A673 (cell line): ENCODE measurements around the gene PPM1M. TPM values are rescaled to one million over a fixed set of nuclear protein-coding genes. Genes with fewer than 3 reads are reported as not detected.

Source experiments
- BruUV-seq: library from RNA; stranded (reverse); fragments of 400-500 nt; replicated peaks from 2 replicates; lab custom pipeline; 2021; lab: Mats Ljungman, UMichigan
- CTCF ChIA-PET: fragments of 300-600 bp; sonication (Branson Sonifier 250); formaldehyde crosslinking; loops from one replicate; lab custom pipeline; 2022; ENCODE audit warnings: antibody characterized with exemption; lab: Charles Lee
- POLR2A ChIA-PET: fragments of 300-600 bp; sonication (Branson Sonifier 250); formaldehyde crosslinking; loops from one replicate; lab custom pipeline; 2022; ENCODE audit warnings: antibody characterized with exemption; ENCODE audit not compliant: low non-redundant PET; lab: Charles Lee
- DNase-seq: peaks from one replicate; pipeline ENCODE4 v3.0.0-alpha.2; 2015; ENCODE audit warnings: low spot score
- H3K27ac ChIP-seq: fragments of 200-600 bp; sonication (generic); 2 replicates; pipeline ENCODE4 v1.5.1; 2016; ENCODE audit warnings: mixed run types, low read depth, mild to moderate bottlenecking, mixed read lengths, antibody characterized with exemption, low read length; ENCODE audit not compliant: poor library complexity, severe bottlenecking
- H3K27me3 ChIP-seq: fragments of 200-600 bp; sonication (generic); replicated peaks from 2 replicates; pipeline ENCODE4 v1.6.1; 2017; ENCODE audit warnings: mixed run types, low read depth, mild to moderate bottlenecking, mixed read lengths, antibody characterized with exemption, low read length; ENCODE audit not compliant: insufficient read depth, poor library complexity
- H3K36me3 ChIP-seq: fragments of 200-600 bp; sonication (generic); 2 replicates; pipeline ENCODE4 v1.6.1; 2016; ENCODE audit warnings: mixed run types, mild to moderate bottlenecking, mixed read lengths, antibody characterized with exemption, low read length; ENCODE audit not compliant: insufficient read depth, poor library complexity, severe bottlenecking
- H3K4me1 ChIP-seq: fragments of 200-600 bp; sonication (generic); 2 replicates; pipeline ENCODE4 v1.6.1; 2017; ENCODE audit warnings: mixed run types, mild to moderate bottlenecking, mixed read lengths, antibody characterized with exemption, low read length; ENCODE audit not compliant: insufficient read depth, poor library complexity, severe bottlenecking
- H3K4me3 ChIP-seq: fragments of 200-600 bp; sonication (generic); 2 replicates; pipeline ENCODE4 v1.5.1; 2016; ENCODE audit warnings: low read depth, mixed run types, mild to moderate bottlenecking, mixed read lengths, low read length; ENCODE audit not compliant: poor library complexity, severe bottlenecking
- H3K9me3 ChIP-seq: fragments of 200-600 bp; sonication (generic); 2 replicates; pipeline ENCODE4 v1.6.1; 2016; ENCODE audit warnings: mixed run types, low read depth, mild to moderate bottlenecking, mixed read lengths, antibody characterized with exemption, low read length; ENCODE audit not compliant: poor library complexity, severe bottlenecking
- EZH2 ChIP-seq: fragments of 200-600 bp; sonication (generic); IDR thresholded peaks from 2 replicates; pipeline ENCODE4 v1.6.1; 2017; ENCODE audit warnings: borderline replicate concordance, low read depth, mild to moderate bottlenecking, mixed read lengths, antibody characterized with exemption, low read length; ENCODE audit not compliant: poor library complexity, severe bottlenecking
- intact Hi-C: fragments of 100-400 bp; cut with micrococcal nuclease; formaldehyde crosslinking; loops from one replicate; pipeline ENCODE4 v1.10.0; 2022; ENCODE audit not compliant: unreplicated experiment
- total RNA-seq: library from RNA; stranded (reverse); gene quantifications from 2 replicates; pipeline ENCODE4 v1.2.3, GENCODE V29; 2021
- TF ChIP-seq, protein P1 (sequence below): fragments of 300-800, 200-600 bp; sonication (generic); conservative IDR thresholded peaks from 2 replicates; pipeline ENCODE4 v1.5.1; 2017; ENCODE audit warnings: low read depth, mild to moderate bottlenecking, antibody characterized with exemption, low read length, moderate library complexity, mixed read lengths

Gene PPM1M
- total RNA-seq, 1 experiment from 2014 or later: 3.6 TPM

DNA sequence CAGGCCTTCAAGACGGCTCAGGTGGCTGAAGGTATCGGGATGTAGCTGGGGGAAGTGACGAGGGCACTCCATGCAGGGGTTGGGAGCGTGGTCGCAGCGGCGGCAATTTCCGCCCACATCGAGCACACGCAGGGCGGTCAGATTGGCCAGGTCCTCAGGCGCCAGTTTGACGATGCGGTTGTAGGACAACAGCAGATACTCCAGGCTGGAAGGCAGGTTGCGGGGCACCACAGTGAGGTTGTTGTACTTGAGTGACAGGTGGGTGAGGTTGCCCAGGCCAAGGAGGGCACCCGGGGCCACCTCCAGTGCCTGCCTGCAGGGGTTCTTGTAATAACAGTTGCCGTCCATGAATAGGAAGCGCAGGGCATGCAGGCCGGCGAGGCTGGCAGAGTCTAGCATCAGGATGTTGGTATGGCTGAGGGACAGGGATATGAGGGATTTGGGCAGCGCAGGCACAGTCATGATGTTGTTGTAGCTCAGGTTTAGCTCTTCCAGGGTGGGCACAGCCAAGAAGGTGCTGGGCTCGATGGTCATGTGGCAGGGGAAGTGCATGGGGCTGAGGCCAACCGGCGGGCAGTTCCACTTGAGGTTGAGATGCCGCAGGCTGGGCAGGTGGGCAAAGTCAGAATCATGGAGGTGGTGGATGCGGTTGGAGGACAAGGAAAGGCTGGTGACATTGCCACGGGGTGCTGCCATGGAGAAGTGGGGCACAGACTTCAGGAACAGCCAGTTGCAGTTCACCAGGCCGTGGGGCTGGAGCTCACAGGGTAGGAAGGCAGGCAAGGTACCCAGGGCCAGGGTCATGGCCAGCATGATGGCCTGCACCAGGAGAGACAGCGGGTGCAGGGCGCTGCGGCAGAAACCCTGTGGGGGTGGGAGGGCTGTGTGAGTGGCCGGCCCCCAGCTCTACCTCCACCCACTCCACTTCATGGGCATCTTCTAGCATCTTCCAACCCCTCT is 21.8 kb upstream of the PPM1M start:
- ChIA-PET POLR2A (no interaction called here), CTCF (no interaction called here)
- no TSS peak for BruUV-seq
- TF ChIP-seq, protein P1, sequence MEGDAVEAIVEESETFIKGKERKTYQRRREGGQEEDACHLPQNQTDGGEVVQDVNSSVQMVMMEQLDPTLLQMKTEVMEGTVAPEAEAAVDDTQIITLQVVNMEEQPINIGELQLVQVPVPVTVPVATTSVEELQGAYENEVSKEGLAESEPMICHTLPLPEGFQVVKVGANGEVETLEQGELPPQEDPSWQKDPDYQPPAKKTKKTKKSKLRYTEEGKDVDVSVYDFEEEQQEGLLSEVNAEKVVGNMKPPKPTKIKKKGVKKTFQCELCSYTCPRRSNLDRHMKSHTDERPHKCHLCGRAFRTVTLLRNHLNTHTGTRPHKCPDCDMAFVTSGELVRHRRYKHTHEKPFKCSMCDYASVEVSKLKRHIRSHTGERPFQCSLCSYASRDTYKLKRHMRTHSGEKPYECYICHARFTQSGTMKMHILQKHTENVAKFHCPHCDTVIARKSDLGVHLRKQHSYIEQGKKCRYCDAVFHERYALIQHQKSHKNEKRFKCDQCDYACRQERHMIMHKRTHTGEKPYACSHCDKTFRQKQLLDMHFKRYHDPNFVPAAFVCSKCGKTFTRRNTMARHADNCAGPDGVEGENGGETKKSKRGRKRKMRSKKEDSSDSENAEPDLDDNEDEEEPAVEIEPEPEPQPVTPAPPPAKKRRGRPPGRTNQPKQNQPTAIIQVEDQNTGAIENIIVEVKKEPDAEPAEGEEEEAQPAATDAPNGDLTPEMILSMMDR: no peak
- no peak for TF ChIP-seq EZH2
- intact Hi-C loops: loop anchor here (5.0 kb wide), 1 partner anchor 224 kb away; the partner anchor contains the start of gene SEMA3G
- no peaks in the 10 kb centered on the region for H3K9me3 ChIP-seq
- no peaks in the 10 kb centered on the region for H3K4me1 ChIP-seq
- no peak overlapping the region for H3K4me3 ChIP-seq
- no peak for DNase-seq
- H3K27me3 ChIP-seq: no peaks in the 10 kb centered on the region
- H3K36me3 ChIP-seq: no peaks in the 10 kb centered on the region
- no peak overlapping the region for H3K27ac ChIP-seq

DNA sequence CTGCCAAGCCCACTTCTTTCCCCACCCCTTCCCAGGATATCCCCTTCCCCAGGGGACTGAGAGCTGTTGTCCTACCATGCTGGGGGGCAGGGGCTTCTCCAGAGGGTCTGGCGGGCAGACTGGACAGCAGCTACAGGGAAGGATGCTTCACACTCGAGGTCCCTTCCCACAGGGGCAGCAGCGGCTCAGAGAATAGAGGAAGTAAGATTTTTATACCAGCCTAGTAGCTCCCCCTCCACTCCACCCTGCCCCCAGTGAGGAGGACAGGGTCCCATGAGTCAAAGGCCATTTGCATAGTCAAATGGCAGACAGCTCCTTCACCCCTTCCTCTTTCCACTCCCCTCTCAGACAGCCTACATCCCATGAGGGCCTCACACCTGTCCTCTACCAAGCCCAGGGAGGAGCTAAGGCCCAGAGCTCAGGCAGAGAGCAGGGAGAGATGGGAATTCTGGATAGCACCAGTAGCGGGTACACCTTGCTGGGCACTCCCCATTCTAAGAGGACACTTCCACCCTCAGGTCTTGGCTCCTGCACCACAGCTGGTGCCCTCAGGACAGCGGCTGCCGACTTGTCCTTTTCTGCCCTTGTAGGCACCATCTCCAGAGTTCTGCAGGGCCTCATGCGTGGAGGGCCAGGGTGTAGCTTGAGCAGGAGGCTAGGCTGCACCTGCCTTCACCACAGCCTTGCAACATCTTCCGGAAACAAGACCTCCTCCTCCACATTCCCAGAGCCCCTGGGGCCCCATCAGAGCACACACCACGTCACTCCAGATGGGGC is 19.9 kb upstream of the PPM1M start, which contains the start of gene TLR9:
Gene TLR9, minus strand, starts transcription at position 194 of the 777 bp plus-strand sequence. Its CDS starts 116 bp downstream, at position 78.
- POLR2A ChIA-PET: no interaction called here
- H3K27ac ChIP-seq: no peak within 1 kb of the TSS
- H3K9me3 ChIP-seq: no peaks in the 10 kb centered on the region
- intact Hi-C loops: no loop called here
- BruUV-seq: no TSS peak
- no peak within 1 kb of the TSS for H3K4me3 ChIP-seq
- no peaks in the 10 kb centered on the region for H3K4me1 ChIP-seq
- H3K27me3 ChIP-seq: no peaks in the 10 kb centered on the region
- CTCF ChIA-PET: no interaction called here
- DNase-seq: no peak
- no peak for TF ChIP-seq EZH2
- TF ChIP-seq, protein P1: no peak
- no peaks in the 10 kb centered on the region for H3K36me3 ChIP-seq

DNA sequence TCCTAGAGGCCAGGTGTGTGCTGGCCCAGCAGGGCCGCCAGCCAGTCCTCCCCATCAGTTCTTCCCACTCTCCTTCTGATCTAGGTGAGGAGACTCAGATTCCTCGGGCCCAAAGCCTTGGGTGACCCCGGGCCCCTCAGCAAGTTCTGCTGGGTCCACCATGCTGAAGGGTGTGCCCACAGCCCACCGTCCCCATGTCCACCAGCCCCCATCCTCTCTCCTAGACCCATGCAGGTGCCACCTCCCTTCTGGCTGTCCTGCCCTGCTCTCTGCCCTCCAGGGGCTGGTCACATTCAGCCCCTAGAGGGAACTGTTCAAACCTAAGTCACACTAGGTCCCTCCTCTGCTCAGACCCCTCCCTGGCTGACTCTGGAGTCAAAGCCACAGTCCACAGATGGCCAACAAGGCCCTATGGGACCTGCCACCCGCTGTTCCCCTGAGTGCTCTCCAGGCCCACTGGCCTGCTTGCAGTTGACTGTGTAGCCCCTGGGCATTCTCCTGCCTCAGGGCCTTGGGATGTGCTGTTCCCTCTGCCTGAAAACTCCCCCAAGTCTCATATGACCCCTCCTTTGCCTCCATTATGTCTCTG is 19.2 kb upstream of the PPM1M start:
- Histone ChIP-seq H3K27ac (no peak overlapping the region), H3K36me3 (no peaks in the 10 kb centered on the region), H3K4me1 (no peaks in the 10 kb centered on the region), H3K4me3 (no peak overlapping the region), H3K9me3 (no peaks in the 10 kb centered on the region), H3K27me3 (no peaks in the 10 kb centered on the region)
- intact Hi-C loops: no loop called here
- POLR2A ChIA-PET: no interaction called here
- BruUV-seq: no TSS peak
- TF ChIP-seq EZH2: no peak
- TF ChIP-seq, protein P1: no peak
- CTCF ChIA-PET: no interaction called here
- DNase-seq: no peak
